ENCODE results near the gene SLC26A2. TPM values are rescaled to one million over a fixed set of nuclear protein-coding genes. Genes with fewer than 3 reads are reported as not detected.
A peak's percentile ranks its signal among the peaks of the same experiment; 100 is the strongest.

SLC26A2 gene
- 4.3 TPM for total RNA-seq
- long read RNA-seq = 0 reads

DNA sequence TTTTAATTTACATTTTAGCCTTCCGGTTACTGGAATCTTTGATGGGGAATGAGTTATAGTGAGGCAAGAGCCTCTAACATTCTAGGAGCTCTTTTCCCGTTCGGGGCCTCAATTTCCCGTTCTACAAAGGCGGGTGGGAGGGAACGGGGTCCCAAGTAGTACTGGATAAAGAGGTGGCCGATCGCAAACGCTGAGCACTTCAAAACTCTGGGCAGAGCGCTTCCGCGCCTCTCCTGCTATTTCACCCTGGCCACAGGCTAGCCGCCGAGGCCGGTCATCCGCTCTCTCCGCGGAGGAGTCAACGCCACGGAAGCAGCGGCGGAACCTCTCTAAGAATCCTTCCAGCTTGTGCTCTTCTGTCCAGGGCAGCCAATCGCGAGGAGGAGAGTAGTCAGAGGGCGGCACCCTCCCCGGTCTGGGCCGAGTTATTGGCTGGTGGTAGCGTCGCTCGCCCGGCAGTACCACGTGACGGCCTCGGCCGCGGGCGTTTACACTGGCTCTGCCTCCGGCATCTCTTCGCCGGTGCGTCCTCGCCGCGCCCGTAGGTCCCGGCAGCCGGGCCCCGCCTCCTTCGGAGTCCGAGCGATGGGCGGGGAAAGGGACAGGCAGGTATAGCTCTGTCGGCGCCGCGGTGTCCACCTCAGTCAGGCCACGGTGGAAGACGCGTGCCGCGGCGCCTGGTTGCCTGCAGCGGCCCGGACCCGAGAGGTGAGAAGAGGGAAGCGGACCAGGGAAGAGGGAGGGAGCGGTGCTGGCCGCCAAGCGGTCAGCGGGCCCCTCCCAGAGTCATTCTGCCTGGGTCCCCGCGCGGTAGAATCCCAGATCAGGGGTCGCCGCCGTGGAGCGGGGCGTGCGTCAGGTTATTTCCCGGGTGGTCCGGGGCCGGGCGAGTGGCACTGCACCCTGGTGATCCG is at the start of gene SLC26A2:
TSS of gene SLC26A2 (plus strand) at position 487 of the 914 bp plus-strand sequence. CDS start 16,895 bp downstream, outside the sequence.
- intact Hi-C loops (cut with DNase I) = loop anchor here (2.0 to 10.0 kb wide), 4 partner anchors 108 to 322 kb away; partner anchors contain the start of gene PPARGC1B
- DNase-seq (ENCODE audit: missing footprints) (peak; percentile 98), ATAC-seq (peak; percentile 100)

DNA sequence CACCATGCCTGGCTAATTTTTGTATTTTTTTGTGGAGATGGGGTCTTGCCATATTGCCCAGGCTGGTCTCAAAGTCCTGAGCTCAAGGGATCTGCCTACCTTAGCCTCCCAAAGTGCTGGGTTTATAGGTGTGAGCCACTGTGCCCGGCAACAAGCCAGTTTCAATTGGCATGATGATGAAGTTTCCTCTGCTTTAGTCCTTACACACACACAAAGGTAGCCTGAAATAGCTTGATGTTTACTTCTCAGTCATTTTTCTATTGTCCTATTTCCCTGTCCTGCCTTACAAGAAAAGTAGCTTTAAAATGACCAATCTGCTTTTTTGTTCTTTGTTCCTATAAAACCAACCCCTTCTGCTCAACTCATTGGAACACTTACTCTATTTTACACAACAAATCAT is 49.5 kb upstream of the SLC26A2 start:
- ATAC-seq = no peak
- no peak for DNase-seq (ENCODE audit: missing footprints)
- intact Hi-C loops (cut with DNase I) = no loop called here

DNA sequence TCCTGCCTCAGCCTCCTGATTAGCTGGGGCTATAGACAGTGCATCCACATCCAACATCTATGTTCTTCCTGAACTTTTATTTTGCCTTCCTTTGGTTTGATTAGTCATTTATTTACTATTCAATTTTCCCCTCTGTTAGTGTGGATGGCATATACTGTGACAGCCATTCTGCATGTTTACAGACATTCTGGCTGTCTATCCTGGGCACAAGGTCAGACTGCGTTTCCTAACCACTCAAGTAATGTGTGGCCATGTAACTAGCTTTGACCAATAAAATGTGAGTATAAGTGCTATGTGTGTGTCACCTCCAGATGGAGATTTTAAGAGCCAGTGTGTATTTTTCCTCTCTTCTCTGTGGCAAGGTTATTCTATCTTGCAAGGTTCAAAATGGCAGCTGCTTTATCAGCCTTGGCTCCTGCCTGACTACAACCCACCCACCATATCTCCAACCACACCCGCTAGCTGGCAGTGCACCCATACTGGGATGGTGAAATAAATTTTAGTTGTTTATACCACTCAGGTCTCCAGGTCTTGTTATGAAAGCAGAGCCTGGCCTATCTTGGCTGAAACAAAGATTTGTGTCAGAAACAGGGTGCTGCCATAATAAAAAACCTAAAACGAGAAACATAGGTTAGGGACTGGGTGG is 48.2 kb upstream of the SLC26A2 start:
- intact Hi-C loops (cut with DNase I) = no loop called here
- ATAC-seq (no peak), DNase-seq (ENCODE audit: missing footprints) (no peak)

DNA sequence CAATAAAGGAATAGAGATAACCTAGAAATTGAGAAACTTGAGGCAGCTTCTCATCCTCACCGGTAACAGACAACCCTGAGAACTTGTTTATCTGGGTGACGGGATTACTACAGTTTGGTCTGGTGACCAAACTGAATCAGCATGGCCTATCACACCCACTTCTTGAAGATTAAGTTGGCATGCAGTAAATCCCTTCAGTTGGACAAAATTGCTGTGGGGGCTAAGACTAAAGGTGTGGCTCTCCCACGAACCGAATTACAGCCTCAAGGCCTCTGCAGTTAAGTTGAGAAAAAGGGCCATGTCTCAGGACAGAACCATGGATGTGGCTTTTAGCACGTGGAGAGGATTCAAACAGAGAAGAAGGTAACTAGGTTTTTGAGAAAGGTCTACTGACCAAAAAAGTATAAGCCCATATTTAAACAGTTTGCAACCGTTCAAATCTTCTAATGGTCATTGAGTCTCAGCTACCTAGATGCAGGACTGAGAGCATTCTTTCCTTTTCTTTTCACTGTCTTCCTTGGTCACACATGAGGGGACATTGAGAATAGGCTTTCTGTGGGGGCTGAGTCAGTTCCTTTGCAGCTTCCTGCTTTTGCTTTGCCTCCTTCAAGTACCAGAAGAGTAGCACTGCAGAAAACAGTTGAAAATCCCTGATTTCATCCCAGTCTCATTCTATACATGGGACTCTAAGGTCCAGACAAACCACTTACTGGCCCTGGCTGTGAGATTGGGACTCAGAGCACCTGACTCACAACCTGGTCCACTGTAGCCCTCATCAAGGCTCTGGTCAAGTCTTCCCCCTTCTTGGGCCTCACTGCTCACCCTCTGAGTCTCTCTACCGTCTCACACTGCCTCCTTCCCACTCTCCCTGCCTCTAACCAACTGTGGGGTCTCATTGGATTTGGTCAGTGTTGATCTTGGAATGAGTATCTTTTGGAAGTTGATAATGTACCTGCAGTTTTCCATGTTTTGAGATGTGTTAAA is 46.8 kb upstream of the SLC26A2 start:
- ATAC-seq = no peak
- intact Hi-C loops (cut with DNase I) = no loop called here

DNA sequence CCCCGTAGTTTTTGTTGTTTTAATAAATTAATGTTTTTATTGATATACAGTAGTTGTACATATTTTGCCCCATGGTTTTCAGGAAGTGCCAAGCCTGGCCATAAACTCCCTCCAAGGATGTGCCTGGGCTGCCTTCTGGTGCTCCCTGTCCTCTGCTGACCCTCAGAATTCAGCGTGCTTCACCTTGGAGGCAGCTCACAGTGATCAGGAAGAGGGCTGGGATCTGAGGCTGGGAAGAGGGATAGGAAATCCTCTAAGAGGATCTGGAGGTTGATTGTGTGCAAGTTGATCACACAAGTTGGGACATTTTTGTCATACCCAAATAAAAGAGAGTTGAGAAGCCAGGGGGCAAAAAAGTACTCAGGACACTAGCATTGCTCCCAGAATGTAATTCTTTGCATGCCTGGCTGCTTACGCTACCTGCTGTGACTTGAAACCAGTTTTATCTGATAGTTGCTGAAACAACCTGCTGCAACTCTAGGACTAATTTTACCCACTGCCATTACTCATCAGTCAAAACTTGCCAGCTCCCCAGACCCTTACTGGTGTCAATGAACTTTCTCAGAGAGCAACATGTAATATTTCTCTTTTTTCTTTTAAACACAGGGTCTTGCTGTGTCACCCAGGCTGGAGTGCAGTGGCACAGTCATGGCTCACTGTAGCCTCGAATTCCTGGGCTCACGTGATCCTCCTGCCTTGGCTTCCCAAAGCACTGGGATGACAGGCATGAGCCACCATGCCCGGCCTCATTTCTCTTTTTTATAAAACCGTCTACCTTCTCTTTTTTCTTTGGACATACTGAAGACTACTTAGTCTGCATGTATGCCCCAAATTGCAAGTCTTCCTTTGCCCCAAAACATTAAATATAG is 44.9 kb upstream of the SLC26A2 start:
- intact Hi-C loops (cut with DNase I) = no loop called here
- no peak for ATAC-seq
- no peak for DNase-seq (ENCODE audit: missing footprints)

More for the DNA sequence above, 46.8 kb upstream of the SLC26A2 start:
- DNase-seq (ENCODE audit: missing footprints) = no peak

DNA sequence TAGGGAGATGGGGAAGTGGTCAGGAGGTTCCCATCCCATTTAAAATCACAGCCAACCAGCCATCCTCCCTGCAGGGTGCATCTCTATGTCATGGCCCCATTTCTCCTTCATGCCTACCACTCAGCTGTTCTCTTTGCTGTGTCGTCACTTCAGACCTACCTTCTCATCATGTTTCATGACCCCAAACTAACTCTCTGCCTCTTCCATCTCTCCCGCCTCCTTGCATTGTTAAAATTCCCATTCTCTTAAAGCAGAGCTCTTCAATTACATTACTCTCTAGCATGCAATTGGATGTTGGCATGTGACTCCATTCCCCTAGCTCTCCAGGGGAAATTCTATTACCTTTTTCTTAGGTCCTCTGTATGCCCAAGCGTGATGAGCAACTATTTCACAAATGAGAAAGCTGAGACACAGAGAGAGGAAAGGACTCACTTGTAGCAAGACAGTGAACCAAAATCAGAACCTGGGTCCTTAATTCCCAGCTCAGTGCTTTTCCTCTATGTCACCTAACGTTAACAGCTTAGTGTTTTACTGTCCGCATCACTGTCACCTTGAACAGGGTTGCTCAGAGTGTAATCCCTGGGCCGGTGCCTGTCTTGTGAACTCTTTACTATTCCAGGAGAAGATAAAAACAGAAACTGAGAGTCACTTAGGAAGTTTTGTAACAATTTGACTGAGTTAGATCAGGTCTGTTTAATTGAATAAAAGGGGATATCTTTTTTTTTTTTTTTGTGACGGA is 44.1 kb upstream of the SLC26A2 start:
- DNase-seq (ENCODE audit: missing footprints) = no peak
- ATAC-seq = peak; percentile 48
- intact Hi-C loops (cut with DNase I) = no loop called here

DNA sequence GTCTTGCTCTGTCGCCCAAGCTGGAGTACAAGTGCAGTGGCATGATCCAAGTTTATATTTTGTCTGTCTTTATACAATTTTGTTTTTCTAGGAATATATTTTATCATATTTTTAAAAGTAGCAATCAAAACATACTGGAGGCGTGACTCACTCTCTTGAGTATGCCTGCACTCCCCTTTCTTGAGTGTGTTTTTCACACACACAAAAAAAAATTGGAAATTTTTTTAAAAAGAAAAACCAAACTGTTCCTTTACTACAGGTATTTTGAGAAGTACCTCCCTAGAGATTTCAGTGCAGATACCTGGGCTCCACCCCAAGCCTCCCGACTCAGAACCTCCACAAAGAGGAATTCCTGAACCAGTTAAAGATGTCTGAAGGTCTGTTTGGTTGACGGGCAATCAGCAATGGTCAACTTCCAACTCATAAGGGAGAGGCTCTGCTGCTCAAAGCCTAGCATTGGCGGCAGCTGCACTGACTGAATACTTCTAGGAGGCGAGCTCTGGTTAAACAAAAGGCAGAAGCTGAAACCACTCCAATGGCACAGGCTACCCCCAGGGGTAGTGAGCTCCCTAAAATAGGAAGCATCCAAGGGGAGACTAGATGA is 43.4 kb upstream of the SLC26A2 start:
- ATAC-seq (no peak), DNase-seq (ENCODE audit: missing footprints) (no peak)
- intact Hi-C loops (cut with DNase I) = no loop called here

DNA sequence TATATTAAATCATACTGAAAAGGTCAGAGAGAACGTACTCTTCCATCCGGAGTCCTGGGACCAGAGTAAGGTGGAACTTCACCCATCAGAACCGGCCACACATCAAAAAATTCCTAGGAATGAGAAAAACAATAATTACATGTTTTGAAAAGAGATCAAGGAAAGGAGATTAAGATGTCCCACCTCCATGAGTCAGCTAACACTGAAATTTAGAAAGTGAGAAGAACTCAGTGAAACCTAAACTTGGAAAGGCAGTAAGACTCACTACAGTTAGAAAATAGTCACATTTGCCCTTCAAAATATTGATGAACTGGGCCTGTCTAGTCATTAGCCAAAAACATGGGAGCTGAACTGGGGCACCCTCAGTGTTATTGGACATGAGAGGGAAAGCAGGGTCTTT is 39.0 kb upstream of the SLC26A2 start:
- intact Hi-C loops (cut with DNase I) = no loop called here
- ATAC-seq (no peak), DNase-seq (ENCODE audit: missing footprints) (no peak)

DNA sequence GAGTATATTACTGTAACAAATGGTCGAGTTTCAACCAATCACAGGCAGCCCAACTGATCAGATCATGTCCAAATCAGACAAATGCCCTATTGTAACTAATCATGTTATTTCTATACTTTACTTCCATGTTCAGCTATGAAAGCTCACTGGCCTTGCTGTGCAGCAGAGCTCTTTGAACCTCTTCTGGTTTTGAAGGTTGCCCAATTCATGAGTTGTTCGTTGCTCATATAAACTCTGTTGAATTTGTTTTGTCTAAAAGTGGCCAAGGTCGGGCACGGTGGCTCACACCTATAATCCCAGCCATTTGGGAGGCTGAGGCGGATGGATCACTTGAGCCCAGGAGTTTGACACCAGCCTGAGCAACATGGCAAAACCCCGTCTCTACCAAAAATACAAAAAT is 37.6 kb upstream of the SLC26A2 start:
- no peak for ATAC-seq
- no peak for DNase-seq (ENCODE audit: missing footprints)
- intact Hi-C loops (cut with DNase I) = no loop called here

DNA sequence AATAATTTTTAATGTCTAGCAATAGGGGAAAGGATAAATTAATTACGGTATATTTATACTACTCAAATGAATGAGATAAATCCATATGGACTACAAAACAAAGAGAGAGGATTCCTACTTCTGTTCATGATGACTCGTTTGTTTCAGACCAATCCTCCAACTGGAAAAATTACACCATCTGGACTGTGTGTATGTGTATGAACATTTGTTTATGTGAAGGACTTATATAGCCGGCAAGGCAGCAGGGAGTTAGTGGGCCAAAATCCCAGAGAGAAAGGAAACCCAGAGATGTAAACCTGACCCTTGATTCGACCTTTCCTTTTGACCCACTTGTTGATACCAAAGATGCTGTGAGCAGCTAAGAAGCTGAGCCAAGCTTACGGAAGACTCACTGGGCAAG is 36.1 kb upstream of the SLC26A2 start:
- DNase-seq (ENCODE audit: missing footprints) (no peak), ATAC-seq (no peak)
- intact Hi-C loops (cut with DNase I) = no loop called here

DNA sequence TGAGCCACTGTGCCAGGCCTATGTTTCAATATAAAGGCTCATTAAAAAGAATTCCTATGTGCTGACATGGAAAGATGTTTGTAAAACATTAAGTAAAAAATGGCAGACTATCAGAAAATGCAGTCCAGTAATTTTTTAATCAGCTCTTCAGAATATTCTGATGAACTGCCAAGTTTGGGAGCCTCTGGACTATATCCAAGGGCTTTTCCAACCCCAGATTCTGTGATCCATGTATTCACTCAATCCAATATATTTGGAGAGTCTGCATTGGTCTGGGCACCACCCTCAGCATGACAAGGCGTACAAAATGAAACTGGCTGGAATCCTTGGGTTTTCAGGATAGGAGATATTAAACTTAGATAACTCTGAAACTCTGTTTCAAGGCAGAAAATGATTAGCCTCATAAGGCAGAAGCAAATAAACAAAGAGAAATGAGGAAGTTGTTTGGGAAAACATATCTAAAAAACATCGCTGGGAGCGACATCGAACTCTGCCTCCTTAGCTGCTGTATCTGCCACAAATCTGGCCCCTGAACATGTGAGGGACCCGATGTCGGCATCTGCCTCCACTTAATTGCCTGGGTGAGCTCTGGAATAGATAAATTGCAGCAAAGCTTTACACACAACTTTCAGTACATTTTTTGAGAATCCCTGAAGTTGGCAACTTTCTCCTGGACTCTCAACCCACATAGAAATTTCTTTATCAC is 30.4 kb upstream of the SLC26A2 start:
- DNase-seq (ENCODE audit: missing footprints) (no peak), ATAC-seq (no peak)
- intact Hi-C loops (cut with DNase I) = no loop called here

DNA sequence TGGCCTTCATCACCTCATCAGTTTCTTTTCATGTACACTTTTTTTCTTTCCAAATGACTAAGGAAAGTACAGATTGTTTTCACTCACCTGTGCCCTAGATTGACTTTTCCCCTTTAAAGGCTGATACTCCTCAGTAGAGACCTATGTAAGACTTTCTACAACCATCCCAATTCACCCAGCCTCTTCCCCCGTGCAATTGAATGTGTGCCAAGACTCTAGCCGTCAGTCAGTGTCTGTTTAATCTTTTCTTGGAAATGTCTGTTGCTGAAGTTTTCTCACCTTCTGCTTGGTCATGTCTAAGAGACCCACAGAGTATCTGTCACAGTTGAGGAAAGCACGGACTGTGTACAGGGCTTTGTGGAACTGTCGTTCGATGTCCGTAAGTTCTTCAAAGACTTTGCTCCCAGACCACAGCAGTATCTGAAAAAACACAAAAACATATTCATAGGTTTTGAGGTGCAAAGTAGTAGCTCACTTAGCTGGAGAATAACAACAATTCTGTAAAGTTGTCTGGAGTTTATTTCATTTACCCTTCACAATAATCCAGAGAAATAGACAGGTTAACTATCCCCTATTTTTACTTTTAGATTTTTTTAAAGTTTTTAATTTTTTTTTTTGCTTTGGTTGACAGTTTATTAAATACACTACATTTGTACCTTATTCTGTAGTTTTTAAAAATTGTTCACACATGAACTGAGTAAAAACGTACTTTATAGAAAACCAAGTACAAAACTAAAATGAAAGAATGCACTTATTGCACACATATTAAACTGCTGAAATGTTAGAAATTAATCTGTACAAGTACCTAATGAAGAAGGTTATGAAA is 29.6 kb upstream of the SLC26A2 start:
- no peak for ATAC-seq
- intact Hi-C loops (cut with DNase I) = no loop called here
- no peak for DNase-seq (ENCODE audit: missing footprints)

DNA sequence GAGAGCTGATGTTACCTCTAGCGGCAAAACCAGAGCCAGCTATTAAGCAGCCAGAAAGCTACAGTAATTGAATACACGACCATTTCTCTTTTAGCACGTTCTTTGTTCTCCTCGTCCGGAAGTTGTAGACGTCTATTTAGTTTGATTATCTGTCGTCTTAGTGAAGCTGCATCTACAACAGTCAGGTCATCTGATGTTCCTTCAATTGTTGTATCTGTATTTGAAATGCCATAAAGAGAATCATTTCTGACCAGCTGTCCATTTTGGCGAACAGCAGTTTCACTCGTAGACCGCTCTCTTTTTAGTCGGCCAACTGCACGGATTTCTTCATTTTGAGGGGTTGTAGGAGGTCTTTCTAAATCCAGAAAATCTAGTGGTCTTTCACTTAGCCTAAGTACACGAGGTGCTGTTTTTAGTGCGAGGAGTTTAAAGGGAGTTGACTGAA is 28.5 kb upstream of the SLC26A2 start:
- no peak for DNase-seq (ENCODE audit: missing footprints)
- no peak for ATAC-seq
- intact Hi-C loops (cut with DNase I) = no loop called here

DNA sequence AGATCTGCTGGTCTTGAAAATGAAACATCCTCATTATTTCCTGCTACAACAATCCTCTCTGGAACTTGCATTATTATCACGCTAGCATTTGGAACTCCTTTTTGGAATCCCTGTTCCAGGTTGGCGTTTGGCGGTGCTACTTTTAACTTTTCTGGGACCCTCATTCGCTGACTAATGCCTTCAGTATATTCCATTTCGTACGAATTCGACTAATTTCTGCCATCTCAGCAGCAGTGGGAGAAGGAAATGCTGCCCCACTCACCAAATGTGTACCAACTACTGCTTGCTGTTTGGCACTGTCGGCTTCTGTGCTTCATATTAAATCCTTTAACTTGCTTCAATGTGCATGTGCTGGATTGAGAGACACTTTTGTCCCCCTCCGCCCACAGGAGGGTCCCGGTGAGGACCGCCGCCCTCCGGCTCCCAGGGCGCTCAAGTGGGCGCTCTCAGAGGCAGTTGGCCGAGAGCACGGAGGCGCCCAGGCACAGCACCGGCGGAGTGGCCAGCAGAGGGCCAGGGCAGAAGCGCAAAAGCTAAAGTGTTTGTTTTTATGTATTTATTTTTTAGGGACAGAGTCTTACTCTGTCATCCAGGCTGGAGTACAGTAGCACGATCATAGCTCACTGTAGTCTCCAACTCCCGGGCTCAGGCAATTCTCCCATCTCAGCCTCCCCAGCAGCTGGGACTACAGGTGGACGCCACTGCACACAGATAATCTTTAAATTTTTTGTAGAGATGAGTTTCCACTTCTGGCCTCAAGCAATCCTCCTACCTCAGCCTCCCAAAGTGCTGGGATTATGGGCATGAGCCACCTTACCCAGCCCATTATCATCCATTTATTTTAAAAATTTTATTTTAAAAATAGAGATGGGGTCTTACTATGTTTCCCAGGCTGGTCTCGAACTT is 27.9 kb upstream of the SLC26A2 start:
- DNase-seq (ENCODE audit: missing footprints) (no peak), ATAC-seq (no peak)
- intact Hi-C loops (cut with DNase I) = no loop called here

All from Right ventricle myocardium inferior (tissue), 1 donor.